K562 (cell line): Measurements from ENCODE around the gene SF3A2. TPM values are rescaled to one million over a fixed set of nuclear protein-coding genes. Genes with fewer than 3 reads are reported as not detected.

Experiments used
- ARID1B ChIP-seq: fragments of 450-650 bp; IDR thresholded peaks from 2 replicates; pipeline ENCODE4 v1.6.1; 2016; ENCODE audit warnings: antibody characterized with exemption, mild to moderate bottlenecking, inconsistent platforms
- MEF2A ChIP-seq: IDR thresholded peaks from 2 replicates; pipeline ENCODE4 v1.6.1; 2011; ENCODE audit warnings: low read depth, mild to moderate bottlenecking, low read length, moderate library complexity; ENCODE audit not compliant: control insufficient read depth
- NCOA2 ChIP-seq, 2 experiments: fragments of 450-650 bp; IDR thresholded peaks; 2 replicates each; pipeline ENCODE4 v1.6.1; 2018; ENCODE audit warnings: mild to moderate bottlenecking in 2 of 2, moderate library complexity in 1 of 2; ENCODE audit not compliant: partially characterized antibody in 2 of 2
- NR0B1 ChIP-seq: fragments of 450-650 bp; IDR thresholded peaks from one replicate; pipeline ENCODE4 v1.6.1; 2018; ENCODE audit warnings: mild to moderate bottlenecking, moderate library complexity; ENCODE audit not compliant: partially characterized antibody
- POLR2A ChIP-seq: fragments of 450-650 bp; conservative IDR thresholded peaks from 2 replicates; pipeline ENCODE4 v1.6.1; 2016
- SMAD4 ChIP-seq: fragments of 250-450 bp; sonication (Bioruptor Pico); conservative IDR thresholded peaks from 2 replicates; pipeline ENCODE4 v1.8.0; 2021; ENCODE audit warnings: inconsistent platforms, mild to moderate bottlenecking, moderate library complexity
- STAT5A ChIP-seq: IDR thresholded peaks from 2 replicates; pipeline ENCODE4 v1.6.1; 2012; ENCODE audit warnings: low read length, inconsistent platforms, borderline replicate concordance
- UBTF ChIP-seq, 2 experiments: IDR thresholded peaks; 2 replicates each; pipeline ENCODE4 v1.6.1; 2012; ENCODE audit warnings: improper control_type of control experiment in 2 of 2, low read depth in 2 of 2, low read length in 2 of 2, borderline replicate concordance in 1 of 2
- ZBTB40 ChIP-seq, 2 experiments: fragments of 450-650 bp in 1 of 2; sonication (generic) in 1 of 2; formaldehyde crosslinking in 1 of 2; IDR thresholded peaks; 2 replicates each; pipeline versions ENCODE4 v1.7.1 to v1.9.0; 2016 to 2022; ENCODE audit warnings: inconsistent platforms in 1 of 2, mild to moderate bottlenecking in 1 of 2, missing genetic modification reagents in 1 of 2
- ZFX ChIP-seq: sonication (generic); formaldehyde crosslinking; IDR thresholded peaks from 2 replicates; pipeline ENCODE4 v1.8.0; 2022; ENCODE audit warnings: mild to moderate bottlenecking, missing genetic modification reagents, moderate library complexity
- polyA plus RNA-seq, 8 experiments: library from polyadenylated mRNA; depleted of rRNA in 4 of 8; stranded (reverse) in 5 of 8; unstranded in 3 of 8; fragments of >200 nt; fragmentation: Nextera tagmentation in 2 of 8; fragmentation: Illumina TruSeq in 1 of 8; extraction: Ambion mirVana in 2 of 8; extraction: Trizol in 1 of 8; gene quantifications; 2 replicates each; pipeline versions ENCODE4 v1.2.1 to v1.2.3, GENCODE V29; 2011 to 2014; ENCODE audit warnings: inconsistent platforms in 1 of 8, missing spikeins in 1 of 8
- total RNA-seq, 7 experiments: library from RNA; depleted of rRNA in 6 of 7; stranded (reverse); fragments of >200 nt in 6 of 7; fragmentation: Illumina TruSeq in 2 of 7; extraction: Trizol in 2 of 7; gene quantifications; 2 replicates each; pipeline versions ENCODE4 v1.2.1 to v1.2.3, GENCODE V29; 2011 to 2021; ENCODE audit warnings: low replicate concordance in 1 of 7

The SF3A2 gene
- total and polyA plus RNA-seq, 9 of the 15 experiments (the other 6 are each of a cell fraction or from before 2014, with no cell fraction given) = 0.17 to 194 (median 22.8) TPM

GRCh38 chr19:2249880-2250765 is 13.5 kb downstream of the SF3A2 start (continued):
- no peak for TF ChIP-seq ZBTB40 (IDR thresholded peaks at IDR 0.05)
- TF ChIP-seq ZBTB40 (CRISPR knock-in tag; IDR thresholded peaks at IDR 0.05) = no peak
- TF ChIP-seq POLR2A = peak; percentile 53
- no peak for TF ChIP-seq NCOA2 (IDR thresholded peaks at IDR 0.05; ENCODE audit: partially characterized antibody in 2 of 2)
- no peak for TF ChIP-seq MEF2A
- no peak for TF ChIP-seq NR0B1
- no peak for TF ChIP-seq SMAD4
- no peak for TF ChIP-seq ZFX (CRISPR knock-in tag)
- TF ChIP-seq UBTF (IDR thresholded peaks at IDR 0.05; ENCODE audit: borderline replicate concordance in 1 of 2, low read depth in 2 of 2, low read length in 2 of 2) = no peak
- TF ChIP-seq STAT5A = no peak
- TF ChIP-seq ARID1B = no peak
